Activated naive CD4-positive, alpha-beta T cell treated with anti-CD3 and anti-CD28 coated beads, Interleukin-2, amount 50 U/mL, for 16 hours (primary cell): ENCODE data around the gene CLK4.

ENCODE experiments used
- DNase-seq: peaks from one replicate; pipeline ENCODE4 v3.0.0-alpha.2; 2020

The CLK4 gene

GRCh38 chr5:178585421-178585820 lies 41.4 kb downstream of the CLK4 start:
- DNase-seq = peak; percentile 47

GRCh38 chr5:178583279-178583678 lies 43.6 kb downstream of the CLK4 start:
- DNase-seq = no peak

DNA sequence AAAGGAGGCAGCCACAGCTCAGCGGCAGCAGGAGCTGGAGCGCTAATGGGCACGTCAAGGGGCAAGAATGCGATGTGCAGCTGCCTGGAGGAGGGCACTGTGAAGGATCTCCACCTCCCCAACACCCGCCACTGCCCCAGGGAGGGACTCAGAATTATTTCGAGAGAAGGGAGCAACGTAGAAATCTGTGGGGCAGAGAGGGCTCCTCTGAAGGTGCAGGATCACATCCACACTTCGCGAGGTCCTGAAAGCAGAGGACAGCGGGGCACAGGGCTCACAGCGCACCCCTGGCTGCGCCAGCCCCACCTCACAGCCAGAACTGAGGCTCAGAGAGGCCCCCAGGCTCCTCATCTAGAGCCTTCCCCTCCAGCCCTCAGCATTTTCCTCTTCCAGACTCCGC lies 44.6 kb downstream of the CLK4 start:
- DNase-seq = no peak

DNA sequence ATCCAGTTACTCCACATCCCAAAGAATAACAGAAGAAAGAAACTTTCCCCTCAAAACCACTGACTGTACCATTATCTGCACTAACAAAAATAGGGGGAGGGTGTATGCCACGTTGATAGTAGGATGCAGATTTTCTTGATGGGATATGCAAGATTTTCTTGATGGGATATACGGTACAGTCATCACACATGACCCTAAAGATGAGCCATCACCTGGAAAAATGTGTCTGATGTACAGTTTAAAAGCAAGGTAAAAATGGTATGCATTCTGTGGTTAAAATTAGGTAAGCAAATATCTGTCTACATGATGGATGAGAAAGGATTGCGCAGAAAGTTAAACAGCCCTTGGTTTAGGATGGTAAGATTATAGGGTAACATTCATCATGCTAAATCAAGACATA lies 45.2 kb downstream of the CLK4 start:
- DNase-seq = no peak

GRCh38 chr5:178580271-178580955 lies 46.4 kb downstream of the CLK4 start:
- DNase-seq = no peak

- no peak for DNase-seq
Measured at GRCh38 chr5:178577944-178578343, 48.9 kb downstream of the CLK4 start.

- no peak for DNase-seq
Measured at GRCh38 chr5:178577376-178577839, 49.4 kb downstream of the CLK4 start.

- DNase-seq = no peak
Measured at GRCh38 chr5:178576591-178577351, 50.1 kb downstream of the CLK4 start.

DNA sequence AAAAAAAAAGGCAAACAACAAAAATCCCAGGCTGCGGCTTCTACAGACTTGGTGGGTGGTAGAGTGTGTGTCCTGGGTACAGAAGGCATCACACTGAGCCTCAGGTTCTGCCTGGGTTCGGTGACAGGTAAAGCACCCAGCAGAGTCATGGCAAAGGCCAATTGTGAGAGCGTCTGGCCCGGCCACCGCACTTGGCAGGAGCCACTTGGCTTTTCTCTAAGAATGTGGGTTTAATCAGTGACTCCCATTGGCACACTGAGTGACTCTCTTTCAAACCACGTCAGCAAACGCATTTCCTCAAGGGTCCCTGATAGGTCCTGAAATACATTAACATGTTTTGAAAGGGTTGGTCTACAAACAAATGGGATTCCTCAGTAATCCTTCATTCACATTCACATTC lies 53.6 kb downstream of the CLK4 start:
- DNase-seq = no peak

DNA sequence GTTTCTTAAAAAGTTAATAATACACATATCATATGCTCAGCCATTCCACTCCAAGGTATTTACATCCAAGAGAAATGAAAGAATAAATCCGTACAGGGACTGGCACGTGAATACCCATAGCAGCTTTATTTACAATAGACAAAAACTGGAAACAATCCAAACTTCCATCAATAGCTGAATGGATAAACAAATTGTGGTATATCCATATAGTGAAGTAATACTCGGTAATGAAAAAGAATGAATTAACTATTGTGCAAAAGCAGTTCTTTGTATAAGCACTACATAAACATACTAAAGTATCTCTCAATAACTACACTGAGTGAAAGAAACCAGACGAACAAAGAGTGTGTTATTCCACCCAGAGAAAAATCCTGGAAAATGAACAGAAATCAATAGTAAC lies 54.2 kb downstream of the CLK4 start:
- DNase-seq = no peak

GRCh38 chr5:178569485-178569884 lies 57.4 kb downstream of the CLK4 start:
- DNase-seq = no peak

DNA sequence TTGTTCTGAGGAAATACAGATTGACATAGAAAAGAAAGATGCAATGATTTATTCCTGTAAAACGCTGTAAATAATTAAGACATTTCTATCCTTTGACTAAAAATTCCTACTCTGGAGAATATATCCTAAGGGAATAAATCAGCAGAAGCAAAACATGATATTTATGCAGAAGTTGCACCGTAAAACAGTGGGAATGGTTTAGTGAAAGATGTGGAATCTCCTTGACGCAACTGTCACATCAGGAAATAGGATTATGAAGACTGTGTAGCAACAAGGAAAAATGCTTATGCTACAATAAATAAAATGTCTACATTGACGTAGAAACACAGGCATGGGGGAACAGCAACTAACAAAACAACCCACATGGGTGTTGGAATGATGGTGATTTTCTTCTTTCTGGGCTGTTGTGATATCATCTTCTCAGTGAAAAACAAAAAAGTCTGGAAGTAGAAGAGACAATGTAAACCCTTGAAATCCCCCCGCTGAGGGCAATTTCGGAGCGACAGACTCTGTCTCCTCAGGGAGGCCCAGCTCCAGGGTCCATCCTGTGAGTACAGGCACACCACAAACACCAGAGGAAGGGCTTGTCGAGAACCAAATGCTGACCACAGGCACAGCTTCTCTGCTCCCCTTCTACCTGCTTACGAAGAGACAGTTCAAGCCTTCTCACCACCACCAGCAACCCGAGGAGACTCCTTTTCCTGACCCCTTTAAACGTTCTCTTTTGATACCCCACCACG lies 61.9 kb downstream of the CLK4 start:
- no peak for DNase-seq

GRCh38 chr5:178564397-178564796 lies 62.5 kb downstream of the CLK4 start:
- DNase-seq = no peak

DNA sequence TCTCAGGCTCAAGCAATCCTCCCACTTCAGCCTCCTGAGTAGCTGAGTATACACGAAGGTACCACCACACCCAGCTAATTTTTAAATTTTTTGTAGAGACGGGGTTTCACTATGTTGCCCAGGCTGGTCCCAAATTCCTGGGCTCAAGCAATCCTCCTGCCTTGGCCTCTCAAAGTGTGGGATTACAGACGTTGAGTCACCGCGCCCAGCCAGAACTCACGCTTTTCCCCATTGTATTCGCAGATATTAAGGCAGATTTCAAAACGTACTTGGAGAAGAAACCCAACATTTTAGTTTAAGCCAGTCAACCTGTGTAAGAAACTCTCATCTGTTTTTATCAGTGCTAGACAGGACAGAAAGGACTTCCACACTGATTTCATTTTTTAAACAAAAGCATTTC lies 63.2 kb downstream of the CLK4 start:
- no peak for DNase-seq

DNA sequence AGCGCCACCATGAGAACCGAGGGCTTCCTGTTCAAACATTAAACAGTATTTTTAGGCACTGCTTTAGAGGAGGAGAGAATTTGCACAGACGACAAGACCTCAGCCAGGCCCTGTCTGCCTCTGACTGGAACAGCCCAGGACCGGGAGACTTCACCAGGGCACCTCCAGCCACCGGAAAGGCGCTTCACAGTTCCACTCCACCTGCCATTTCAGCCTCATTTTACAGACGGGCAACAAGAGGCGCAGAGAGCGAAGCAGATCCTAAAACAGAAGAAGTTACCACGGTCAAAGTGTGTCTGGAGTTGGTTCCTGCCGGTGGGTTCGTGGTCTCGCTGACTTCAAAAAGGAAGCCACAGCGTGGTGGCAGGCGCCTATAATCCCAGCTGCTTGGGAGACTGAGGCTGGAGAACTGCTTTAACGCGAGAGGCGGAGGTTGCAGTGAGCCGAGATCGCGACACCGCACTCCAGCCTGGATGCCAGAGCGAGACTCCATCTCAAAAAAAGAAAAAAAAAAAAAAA lies 65.0 kb downstream of the CLK4 start:
- DNase-seq = no peak

GRCh38 chr5:178560911-178561310 lies 65.9 kb downstream of the CLK4 start:
- DNase-seq = no peak

DNA sequence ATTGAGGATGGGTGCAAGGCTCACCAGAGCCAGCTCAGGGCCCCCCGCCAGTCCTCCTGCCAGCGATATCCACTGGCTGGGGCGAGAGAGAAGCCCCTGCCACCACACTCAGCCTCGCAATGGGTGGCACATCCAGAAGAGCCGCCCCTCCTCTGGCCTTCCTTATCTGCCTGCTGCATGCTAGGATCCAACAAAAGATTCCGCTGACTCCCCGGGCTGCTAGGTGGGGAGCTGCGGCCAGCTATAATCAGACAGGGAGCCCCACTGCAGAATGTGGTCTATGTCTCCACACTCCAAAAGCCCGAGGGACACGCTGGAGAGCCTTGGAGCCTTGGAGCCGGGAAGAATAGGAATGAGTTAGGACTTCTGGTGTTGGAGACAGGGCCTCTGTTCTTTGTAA lies 69.4 kb downstream of the CLK4 start:
- no peak for DNase-seq

DNA sequence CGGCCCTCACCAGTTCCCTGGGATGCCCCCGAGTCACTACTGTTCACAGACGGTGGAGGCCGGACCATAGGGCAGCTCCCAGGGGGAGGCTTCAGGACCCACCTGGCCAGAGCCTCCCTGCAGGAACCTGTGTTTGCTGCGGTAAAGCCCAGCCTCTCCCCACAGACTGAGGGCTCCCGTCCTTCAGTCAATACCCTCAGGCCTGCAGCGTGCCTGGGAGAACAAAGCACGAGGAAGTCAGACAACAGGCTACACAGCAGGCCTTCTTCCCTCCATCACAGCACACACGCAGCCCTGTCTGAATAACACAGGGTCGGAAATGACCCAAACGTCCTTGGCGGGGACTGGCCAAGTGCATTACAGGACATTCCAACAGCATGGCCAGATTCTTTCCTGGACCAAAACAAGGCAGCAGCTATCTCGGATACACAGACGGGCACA lies 71.1 kb downstream of the CLK4 start:
- DNase-seq = no peak

DNA sequence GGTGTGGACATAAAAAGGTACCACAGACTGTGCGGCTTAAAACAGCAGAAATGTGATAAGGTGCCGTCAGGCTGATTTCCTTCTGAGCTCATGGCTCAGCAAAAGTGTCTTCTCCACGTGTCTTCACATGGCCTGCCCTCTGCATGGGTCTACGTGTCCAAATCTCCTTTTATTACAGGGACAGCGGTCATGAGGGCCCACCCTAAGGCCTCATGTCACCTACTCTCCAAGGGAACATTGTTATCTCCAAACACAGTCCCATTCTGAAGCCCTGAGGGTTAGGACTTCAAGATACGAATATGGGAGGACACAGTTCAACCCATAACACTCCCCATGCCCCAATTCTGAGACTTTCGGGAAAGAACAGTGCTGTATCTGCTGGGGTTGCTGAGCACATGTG lies 71.8 kb downstream of the CLK4 start:
- no peak for DNase-seq

- no peak for DNase-seq
Measured at GRCh38 chr5:178554311-178554710, 72.5 kb downstream of the CLK4 start.

DNA sequence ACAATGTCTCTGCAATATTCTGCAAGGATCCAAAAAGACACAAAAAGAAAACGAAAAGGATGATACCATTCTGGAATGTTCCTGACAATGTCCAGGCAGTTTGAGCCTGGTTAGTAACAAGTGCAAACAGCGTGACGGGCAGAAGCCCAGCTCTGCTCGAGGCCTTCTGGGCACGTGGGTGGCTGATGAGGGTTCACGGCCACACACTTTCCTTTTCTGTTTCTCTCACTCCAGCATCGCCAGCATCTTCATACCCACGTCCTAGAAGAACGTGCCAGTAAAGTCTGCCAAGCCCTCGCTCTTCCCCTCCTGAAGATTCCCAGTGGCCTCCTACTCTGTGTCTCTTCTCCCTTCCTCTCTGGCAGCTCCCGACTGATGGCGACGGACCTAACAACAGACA lies 73.3 kb downstream of the CLK4 start:
- DNase-seq = no peak
